Ishikawa (cell line): ENCODE results near the gene NT5M.

Experiments
- CEBPB ChIP-seq: IDR thresholded peaks from 2 replicates; pipeline ENCODE4 v1.6.1; 2012
- CREB1 ChIP-seq: IDR thresholded peaks from 2 replicates; pipeline ENCODE4 v1.6.1; 2012; ENCODE audit warnings: low read depth
- TEAD4 ChIP-seq: IDR thresholded peaks from 2 replicates; pipeline ENCODE4 v1.6.1; 2012

GRCh38 chr17:17349724-17350106 is 46.5 kb downstream of the NT5M start:
- TF ChIP-seq CEBPB (no peak), CREB1 (no peak), TEAD4 (no peak)
